ENCODE results near the gene CCDC85C.

Gene CCDC85C

GRCh38 chr14:99459481-99460100 lies 144.4 kb downstream of the CCDC85C start:
- no peak for DNase-seq (ENCODE audit: low read depth in 1 of 2, low spot score in 1 of 2)

- DNase-seq (ENCODE audit: low read depth in 1 of 2, low spot score in 1 of 2) = no peak
Measured at GRCh38 chr14:99454246-99454645, 149.8 kb downstream of the CCDC85C start.

GRCh38 chr14:99452968-99453367 lies 151.0 kb downstream of the CCDC85C start:
- DNase-seq (ENCODE audit: low read depth in 1 of 2, low spot score in 1 of 2) = no peak

GRCh38 chr14:99451234-99451633 lies 152.8 kb downstream of the CCDC85C start:
- DNase-seq (ENCODE audit: low read depth in 1 of 2, low spot score in 1 of 2) = no peak

GRCh38 chr14:99450266-99450665 lies 153.7 kb downstream of the CCDC85C start:
- DNase-seq (ENCODE audit: low read depth in 1 of 2, low spot score in 1 of 2) = no peak
